DOHH2 (cell line): ENCODE measurements around the gene FEM1B.

Source experiments
- CTCF ChIP-seq: fragments of 200-600 bp; sonication (generic); IDR thresholded peaks from one replicate; pipeline ENCODE4 v1.5.1; 2014; ENCODE audit warnings: antibody characterized with exemption, mild to moderate bottlenecking, low read depth, low read length; ENCODE audit not compliant: poor library complexity, severe bottlenecking
- EZH2phosphoT487 ChIP-seq: fragments of 200-600 bp; sonication (generic); IDR thresholded peaks from 2 replicates; pipeline ENCODE4 v1.6.1; 2017; ENCODE audit warnings: borderline replicate concordance, mild to moderate bottlenecking, antibody characterized with exemption, low read length, moderate library complexity, mixed read lengths

DNA sequence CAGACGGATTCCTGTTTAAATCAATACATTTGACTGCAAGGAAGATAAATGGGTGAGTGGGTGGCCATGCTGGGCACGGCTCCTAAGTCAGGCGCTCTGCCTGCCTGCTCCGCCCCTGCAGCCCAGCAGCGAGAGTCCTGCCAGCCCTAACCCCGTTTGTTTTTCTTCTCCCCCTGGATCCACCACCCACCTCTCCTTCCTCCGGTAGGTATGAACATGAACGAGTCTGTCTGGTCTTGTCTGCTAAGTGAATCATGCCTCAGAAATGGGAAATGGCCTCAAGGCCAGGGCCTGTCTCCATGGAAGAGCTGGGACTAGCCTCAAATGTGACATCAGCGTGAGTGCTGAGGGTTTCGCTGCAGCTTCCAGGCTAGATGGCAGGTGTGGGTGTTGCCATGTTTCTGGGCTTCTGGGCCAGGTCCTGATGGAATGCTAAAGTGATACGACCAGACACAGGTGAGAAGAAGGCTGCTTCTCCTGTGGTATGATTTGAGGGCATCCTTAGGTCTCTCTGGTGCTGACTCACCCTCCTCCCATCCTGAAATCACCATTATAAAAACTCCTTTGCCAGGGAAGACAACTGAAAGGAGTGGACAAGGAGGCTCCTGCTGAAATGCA, 5.6 kb upstream of the FEM1B start:
- TF ChIP-seq CTCF = no peak
- TF ChIP-seq EZH2phosphoT487 = no peak
